HG02610 (cell line): ENCODE data around the gene NODAL.

Experiments
- ATAC-seq: cut with Tn5 transposase; IDR thresholded peaks from one replicate; pipeline ENCODE4 v1.9.1; 2021; ENCODE audit warnings: mild to moderate bottlenecking, moderate library complexity; ENCODE audit not compliant: unreplicated experiment

Gene NODAL

GRCh38 chr10:70465278-70465677 is 23.8 kb upstream of the NODAL start:
- no peak for ATAC-seq

GRCh38 chr10:70462349-70462984 is 21.0 kb upstream of the NODAL start:
- ATAC-seq: no peak

- ATAC-seq: no peak
Observed at GRCh38 chr10:70461397-70462348, 20.2 kb upstream of the NODAL start.

- ATAC-seq: no peak
Observed at GRCh38 chr10:70459774-70460490, 18.5 kb upstream of the NODAL start.

GRCh38 chr10:70459061-70459773 is 17.7 kb upstream of the NODAL start:
- ATAC-seq: no peak

- no peak for ATAC-seq
Observed at GRCh38 chr10:70458329-70459060, 17.0 kb upstream of the NODAL start.

- no peak for ATAC-seq
Observed at GRCh38 chr10:70457759-70458305, 16.4 kb upstream of the NODAL start.

- ATAC-seq: no peak
Observed at GRCh38 chr10:70456164-70456563, 14.7 kb upstream of the NODAL start.

- ATAC-seq: no peak
Observed at GRCh38 chr10:70455213-70455630, 13.7 kb upstream of the NODAL start.

- no peak for ATAC-seq
Observed at GRCh38 chr10:70448236-70448635, 6.8 kb upstream of the NODAL start.

GRCh38 chr10:70445718-70446657 is 4.5 kb upstream of the NODAL start:
- ATAC-seq: no peak

- no peak for ATAC-seq
Observed at GRCh38 chr10:70444744-70445143, 3.3 kb upstream of the NODAL start.

- ATAC-seq: no peak
Observed at GRCh38 chr10:70442332-70442988, 979 bp upstream of the NODAL start.

- no peak for ATAC-seq
Observed at GRCh38 chr10:70441895-70442309, 421 bp upstream of the NODAL start.

GRCh38 chr10:70440296-70441160 is 953 bp downstream of the NODAL start:
- ATAC-seq: no peak

- no peak for ATAC-seq
Observed at GRCh38 chr10:70437721-70438120, 3.8 kb downstream of the NODAL start.
